Measurements from ENCODE around the gene CCDC9.

- no peak for TF ChIP-seq CTCF (IDR thresholded peaks at IDR 0.05)
- no peak for TF ChIP-seq POLR2A (IDR thresholded peaks at IDR 0.05)
Measured at GRCh38 chr19:47240556-47240955, 15.8 kb upstream of the CCDC9 start.

Data from prostate gland (tissue), 2 donors.